Endothelial cell of hepatic sinusoid (primary cell): Measurements from ENCODE around the gene METTL1.

Experiments
- in situ Hi-C: cut with HindIII; loops from 2 replicates; pipeline ENCODE4 v1.10.0; 2017; ENCODE audit warnings: low sequenced_read_pairs

METTL1 gene

DNA sequence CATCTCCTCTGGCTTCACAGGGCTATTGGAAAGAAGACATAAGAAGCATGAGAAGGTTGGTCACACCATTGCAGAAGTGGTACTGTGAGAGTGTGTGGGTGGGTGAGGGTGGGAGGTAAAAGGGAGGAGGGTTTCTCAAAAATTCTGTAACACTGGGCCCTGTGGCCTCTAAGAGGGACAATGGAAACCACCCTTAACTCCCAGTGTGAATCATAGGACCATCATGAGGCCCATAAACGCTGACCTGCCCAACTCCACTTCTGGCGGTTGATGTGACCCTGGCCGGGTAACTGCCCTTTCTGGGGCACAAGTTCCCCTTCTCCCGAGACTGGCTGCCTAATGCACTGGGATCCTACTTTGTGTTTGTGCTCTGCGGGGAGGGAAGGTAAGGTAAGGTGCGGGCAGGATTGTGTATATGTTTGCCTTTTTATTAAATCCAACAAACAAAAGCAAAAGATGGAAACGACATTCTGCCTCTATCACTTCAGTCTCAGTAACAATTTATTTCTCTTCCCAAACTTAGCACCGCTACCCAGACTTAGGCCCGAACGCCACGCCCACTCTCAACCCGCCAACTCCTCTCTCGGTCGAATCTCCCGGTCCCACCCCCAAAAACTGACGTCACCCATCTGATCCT lies 551 bp downstream of the METTL1 start:
- in situ Hi-C loops: no loop called here

DNA sequence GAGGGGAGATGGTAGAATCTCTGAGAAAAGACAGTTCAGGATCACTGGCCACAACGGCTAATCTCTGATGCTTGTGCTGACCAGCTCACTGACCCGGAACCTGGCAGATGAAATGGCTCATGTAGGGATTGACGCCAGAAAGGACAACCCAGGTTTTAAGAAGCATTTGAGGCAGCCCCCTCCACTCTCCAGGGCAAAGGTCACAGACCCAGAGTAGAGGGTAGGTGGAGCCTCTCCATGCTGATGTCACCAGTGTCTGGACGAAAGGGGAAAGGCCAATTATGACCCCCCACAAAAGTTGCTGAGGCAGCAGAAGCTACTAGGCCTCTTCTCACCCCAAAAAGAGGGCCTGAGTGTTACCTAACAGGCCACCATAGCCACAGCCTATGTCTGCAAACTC lies 1.2 kb downstream of the METTL1 start:
- in situ Hi-C loops: no loop called here

DNA sequence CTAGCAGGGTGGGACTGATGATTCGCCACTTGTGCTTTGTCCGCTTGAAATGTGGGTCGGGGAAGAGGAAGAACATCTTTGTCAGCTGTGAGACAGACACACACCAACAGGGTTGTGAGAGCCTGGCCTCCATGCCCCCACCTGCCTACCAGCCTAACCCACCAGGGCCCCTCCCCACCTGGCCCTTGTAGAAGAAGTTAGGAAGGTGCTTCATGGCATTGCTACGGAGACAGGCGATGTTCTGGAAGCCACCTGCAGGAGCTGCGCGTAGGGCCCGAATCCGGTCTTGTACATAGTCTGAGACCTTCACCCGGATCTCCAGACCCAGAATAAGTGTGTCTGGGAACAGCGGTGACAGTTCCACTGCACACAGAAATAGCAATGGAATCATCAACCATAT lies 2.3 kb downstream of the METTL1 start:
- in situ Hi-C loops: no loop called here

DNA sequence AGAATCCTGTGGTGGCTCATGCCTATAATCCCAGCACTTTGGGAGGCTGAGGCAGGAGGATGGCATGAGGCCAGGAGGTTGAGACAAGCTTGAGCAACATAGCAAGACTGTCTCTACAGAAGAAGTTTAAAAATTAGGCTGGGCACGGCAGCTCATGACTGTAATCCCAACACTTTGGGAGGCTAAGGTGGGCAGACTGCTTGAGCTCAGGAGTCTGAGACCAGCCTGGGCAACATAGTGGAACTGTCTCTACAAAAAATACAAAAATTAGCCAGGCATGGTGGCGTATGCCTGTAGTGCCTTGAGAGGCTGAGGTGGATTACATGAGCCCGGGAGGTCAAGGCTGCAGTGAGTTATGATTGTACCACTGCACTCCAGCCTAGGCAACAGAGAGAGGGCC lies 4.0 kb downstream of the METTL1 start:
- in situ Hi-C loops: no loop called here

- in situ Hi-C loops: no loop called here
Measured at GRCh38 chr12:57767305-57767698, 4.6 kb downstream of the METTL1 start.

DNA sequence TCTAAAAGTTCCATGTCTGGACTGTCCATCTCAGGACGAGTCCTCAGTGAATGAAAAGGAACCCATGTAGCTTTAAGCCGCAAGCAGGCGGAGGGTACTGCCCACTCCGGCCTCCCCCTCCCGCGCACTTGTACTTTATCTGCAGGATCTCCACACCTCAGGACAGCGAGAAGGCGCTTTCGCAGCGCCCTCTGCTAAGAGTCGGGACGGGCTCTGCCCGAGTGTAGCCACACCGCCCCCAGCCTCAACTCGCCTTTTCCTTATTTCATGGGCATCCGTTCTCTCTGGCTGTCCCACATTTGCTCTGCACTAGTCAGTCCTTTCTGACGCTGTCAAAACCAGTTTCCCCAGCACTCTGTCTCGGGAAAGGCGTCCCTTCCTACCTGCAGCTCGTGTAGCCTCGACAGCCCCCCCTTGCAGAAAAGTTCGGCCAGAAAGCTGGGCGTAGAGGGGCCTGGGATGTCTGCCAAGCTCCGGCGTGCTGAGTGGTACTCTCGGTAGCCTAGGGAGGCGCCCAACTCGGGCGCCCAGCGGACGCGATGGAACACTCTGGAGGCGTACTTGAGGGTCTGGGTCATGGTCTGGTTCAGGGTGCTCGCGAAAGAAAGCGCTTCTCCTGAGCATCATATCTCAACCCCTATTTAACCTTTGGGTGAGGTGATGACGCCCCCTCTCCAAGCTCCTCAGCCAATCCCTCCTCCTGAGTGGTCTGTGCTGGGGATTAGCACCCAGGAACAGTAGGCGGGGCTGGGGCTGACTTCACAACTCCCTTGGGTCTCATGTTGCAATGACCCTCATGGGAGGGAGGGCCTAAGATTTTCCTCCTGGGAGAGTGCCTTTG lies 5.2 kb downstream of the METTL1 start, which contains the start of gene CYP27B1:
TSS of gene CYP27B1 (minus strand) at position 615 of the 841 bp plus-strand sequence. CDS start at position 578, 37 bp downstream.
- in situ Hi-C loops: no loop called here

- in situ Hi-C loops: no loop called here
Measured at GRCh38 chr12:57765698-57766463, 6.0 kb downstream of the METTL1 start.

DNA sequence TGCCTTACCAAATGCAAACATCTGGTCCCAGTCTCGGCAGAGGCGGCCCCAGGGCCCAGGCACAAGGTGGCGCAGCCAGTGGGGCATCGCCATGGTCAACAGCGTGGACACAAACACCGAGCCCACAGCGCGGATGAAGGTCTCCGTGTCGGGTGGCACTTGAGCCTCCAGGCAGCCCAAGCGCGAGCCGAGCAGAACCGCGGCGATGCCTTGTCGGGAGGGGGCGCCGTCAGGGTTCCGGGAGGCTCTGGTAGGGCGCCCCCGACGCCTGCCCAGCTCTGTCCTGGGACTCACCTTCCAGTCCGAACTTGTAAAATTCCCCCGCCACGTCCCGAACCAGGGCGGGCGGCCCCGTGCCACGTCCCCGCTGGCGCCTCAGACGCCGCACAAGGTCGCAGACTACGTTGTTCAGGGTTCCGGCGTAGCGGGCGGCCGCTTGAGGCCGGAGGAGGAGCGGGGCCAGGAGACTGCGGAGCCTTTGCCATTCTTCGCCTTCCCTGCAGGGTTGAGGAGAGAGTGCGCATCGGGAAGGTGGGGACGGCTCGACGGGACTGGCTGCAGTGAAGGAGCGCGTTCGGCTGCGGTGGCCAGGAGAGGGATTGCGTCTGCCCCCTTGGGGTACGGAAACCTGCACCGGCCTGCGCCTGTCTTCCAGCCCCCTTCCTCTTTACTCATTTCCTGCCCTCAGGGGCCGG lies 6.8 kb downstream of the METTL1 start:
- in situ Hi-C loops: no loop called here

DNA sequence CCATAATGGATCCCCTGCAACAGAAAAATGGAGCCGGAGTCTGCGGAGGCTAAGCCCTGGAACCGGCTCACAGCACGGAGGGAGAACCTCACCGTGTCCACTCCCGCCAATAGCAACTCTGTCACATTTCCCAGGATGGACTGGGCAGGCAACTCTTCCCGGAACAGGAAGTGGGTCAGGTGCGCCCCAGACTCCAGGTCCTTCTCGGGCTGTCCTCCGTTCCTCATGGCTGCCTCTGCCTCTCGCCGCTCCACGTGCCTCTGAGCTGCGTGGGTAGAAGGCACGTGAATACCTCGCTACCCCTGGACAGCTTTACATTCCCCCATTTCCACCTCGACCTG lies 7.3 kb downstream of the METTL1 start:
- in situ Hi-C loops: no loop called here

DNA sequence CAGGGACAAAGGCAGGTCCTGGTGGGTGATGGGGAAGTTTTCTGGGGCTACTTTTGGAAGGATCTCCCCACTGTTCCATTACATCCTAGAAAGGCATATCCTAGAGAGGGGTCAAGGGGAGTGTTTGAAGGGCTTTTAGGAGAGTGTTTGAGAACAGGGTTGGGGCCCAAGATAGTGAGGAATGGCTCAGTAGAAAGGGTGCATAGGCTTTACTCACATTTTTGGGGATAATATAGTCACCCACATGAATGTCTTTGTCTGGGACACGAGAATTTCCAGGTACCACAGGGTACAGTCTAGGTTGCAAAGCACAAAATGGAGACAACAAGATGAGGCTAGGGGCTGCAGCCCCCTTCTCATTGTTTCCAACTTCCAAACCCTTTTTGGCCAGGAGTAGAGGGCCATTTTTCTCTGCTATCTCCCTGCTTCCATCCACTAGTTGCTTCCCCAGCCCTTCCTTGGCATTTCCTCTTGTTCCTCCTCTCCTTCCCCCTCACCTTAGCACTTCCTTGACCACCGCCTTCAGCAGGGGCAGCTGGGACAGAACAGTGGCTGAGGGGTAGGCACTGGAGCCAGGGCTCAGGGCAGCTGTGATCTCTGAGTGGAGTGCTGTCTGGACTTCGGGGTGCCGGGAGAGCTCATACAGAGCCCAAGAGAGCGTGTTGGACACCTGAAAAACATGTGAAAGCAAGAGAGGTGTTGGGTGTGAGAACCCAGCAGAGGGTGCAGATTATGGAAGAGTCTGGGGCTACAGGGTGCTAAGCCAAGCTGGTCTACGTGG lies 7.8 kb downstream of the METTL1 start:
- in situ Hi-C loops: no loop called here

- in situ Hi-C loops: no loop called here
Measured at GRCh38 chr12:57762463-57762862, 9.4 kb downstream of the METTL1 start.

- in situ Hi-C loops: no loop called here
Measured at GRCh38 chr12:57761391-57761998, 10.4 kb downstream of the METTL1 start.

DNA sequence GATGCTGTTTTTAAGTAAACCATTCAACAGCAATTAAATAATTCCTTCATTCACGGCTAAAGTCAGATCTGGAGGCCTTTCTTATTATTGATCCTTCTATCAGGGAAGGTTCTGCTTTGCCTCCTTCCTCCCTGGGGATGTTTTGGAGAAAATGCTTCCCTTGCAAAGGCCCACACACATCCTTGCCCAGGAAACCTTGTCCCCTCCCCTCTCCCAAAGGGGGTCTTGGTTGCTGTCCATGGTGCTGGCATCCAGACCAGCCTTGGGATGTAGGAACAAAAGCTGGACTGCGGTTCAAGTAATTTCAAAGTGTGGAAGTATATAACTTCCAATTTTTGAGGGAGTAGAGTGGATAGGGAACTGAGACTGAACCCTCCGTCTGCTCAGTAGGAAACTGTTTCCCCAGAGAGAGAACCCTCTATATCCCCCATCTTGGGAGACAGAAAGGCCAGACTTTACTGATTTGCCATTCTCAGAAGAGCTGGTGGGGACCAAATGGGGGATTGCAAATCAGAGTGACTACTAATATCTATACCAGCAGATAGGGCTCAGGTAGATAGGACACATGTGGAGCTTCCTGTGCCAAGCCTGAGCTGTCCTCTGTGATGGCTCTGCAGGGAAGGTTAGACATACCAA lies 11.4 kb downstream of the METTL1 start:
- in situ Hi-C loops: no loop called here

DNA sequence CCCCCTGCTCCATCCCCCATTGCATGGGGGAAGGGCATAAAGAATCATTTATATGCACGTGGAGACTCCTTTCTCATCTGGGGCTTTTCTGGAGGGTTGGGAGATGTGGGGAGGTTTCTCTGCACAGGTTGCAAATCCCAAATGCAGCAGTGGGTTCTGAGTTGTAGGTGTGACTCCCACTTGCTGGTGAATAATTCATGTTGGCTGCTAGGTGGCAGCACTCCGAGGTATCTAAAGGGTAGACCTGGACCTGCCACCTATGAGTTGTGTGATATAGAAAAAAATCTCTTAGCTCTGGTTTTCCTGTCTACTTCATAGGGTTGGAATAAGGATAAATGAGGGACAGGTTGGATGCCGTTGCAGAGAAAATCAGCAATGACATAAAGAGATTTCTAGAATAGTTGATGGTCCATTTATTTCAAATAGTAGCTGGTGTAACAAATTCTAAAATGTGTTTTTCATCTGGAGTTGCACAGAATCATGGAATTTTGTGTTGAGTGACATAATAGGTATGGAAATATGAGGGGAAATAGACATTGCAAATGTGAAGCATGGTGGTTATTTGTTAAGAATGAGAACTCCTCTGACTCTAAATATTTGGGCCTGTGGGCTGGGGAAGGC lies 12.4 kb downstream of the METTL1 start:
- in situ Hi-C loops: no loop called here

DNA sequence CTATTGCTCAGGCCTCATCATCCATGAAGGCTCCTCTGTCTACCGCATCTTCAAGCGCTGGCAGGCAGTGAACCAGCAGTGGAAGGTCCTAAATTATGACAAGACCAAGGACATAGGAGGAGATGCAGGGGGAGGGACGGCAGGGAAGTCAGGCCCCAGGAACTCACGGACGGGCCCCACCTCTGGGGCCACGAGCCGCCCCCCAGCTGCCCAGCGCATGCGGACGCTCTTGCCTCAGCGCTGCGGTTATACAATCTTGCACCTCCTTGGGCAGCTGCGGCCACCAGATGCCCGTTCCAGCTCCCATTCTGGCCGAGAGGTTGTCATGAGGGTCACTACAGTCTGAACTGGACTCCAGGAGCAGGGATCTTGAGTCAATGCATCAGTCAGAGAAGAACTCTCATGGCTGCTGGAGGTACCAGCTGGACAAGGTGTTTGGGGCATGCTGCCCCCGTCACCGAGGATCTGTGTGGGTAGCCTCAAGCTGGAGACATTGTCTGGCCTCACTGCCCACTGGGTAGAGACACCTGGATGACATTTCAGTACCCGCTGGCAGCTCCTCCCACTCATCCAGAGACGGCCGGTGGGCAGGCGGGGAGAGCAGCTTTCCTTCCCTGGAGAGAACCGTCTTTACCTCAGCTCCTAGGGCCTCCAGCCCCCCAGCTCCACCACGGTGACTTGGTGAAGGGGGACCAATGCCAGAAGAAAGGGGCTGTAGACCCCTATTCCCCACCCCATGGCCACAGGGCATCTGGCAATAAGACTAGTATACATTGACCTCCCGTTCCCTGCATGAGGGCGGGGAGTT lies 13.1 kb downstream of the METTL1 start:
- in situ Hi-C loops: no loop called here

DNA sequence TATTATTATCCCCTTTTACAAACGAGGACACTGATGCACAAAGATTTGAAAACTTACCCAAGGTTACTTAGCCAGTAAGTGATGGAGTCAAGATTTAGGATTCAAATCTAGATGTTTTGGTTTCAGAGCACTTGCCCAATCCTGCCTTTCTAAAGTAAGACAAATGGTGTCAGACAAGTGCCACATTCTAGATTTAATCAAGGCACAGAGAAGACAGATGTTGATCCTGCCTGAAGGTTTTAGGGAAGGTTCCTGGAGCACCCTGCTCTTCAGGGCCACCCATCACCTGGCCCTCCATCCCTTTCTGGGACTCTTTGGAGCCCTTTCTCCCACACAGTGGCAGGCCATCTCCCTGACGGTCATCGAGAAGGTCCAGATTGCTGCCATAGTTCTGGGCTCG lies 14.1 kb downstream of the METTL1 start:
- in situ Hi-C loops: no loop called here

GRCh38 chr12:57756406-57757341 lies 15.2 kb downstream of the METTL1 start:
- in situ Hi-C loops: no loop called here
